MM.1S (cell line): ENCODE measurements around the gene B3GALNT1.

Experiments used
- DNase-seq: peaks from one replicate; pipeline ENCODE4 v3.0.0-alpha.2; 2015
- H2AFZ ChIP-seq: fragments of 300-600 bp; sonication (generic); 2 replicates; pipeline ENCODE4 v1.6.0; 2016; ENCODE audit warnings: antibody characterized with exemption, low read length
- H3F3A ChIP-seq: fragments of 300-600 bp; sonication (generic); 2 replicates; pipeline ENCODE4 v1.6.1; 2016; ENCODE audit warnings: mild to moderate bottlenecking, antibody characterized with exemption, low read length, moderate library complexity, mixed read lengths; ENCODE audit not compliant: insufficient read depth
- H3K27ac ChIP-seq: fragments of 300-600 bp; sonication (generic); 2 replicates; pipeline ENCODE4 v1.5.1; 2016; ENCODE audit warnings: mild to moderate bottlenecking, low read length
- H3K27me3 ChIP-seq: fragments of 300-600 bp; sonication (generic); replicated peaks from 2 replicates; pipeline ENCODE4 v1.6.0; 2016; ENCODE audit warnings: low read length; ENCODE audit not compliant: insufficient read depth
- H3K36me3 ChIP-seq: fragments of 300-600 bp; sonication (generic); replicated peaks from 2 replicates; pipeline ENCODE4 v1.6.1; 2016; ENCODE audit warnings: mild to moderate bottlenecking, low read length, mixed read lengths; ENCODE audit not compliant: insufficient read depth
- H3K4me1 ChIP-seq: fragments of 300-600 bp; sonication (generic); 2 replicates; pipeline ENCODE4 v1.6.1; 2016; ENCODE audit warnings: low read length, mixed read lengths
- H3K4me2 ChIP-seq: fragments of 300-600 bp; sonication (generic); 2 replicates; pipeline ENCODE4 v1.6.0; 2016; ENCODE audit warnings: low read depth, low read length
- H3K4me3 ChIP-seq: fragments of 300-600 bp; sonication (generic); 2 replicates; pipeline ENCODE4 v1.5.1; 2016; ENCODE audit warnings: low read length, mixed read lengths
- H3K79me2 ChIP-seq: fragments of 300-600 bp; sonication (generic); 2 replicates; pipeline ENCODE4 v1.6.1; 2016; ENCODE audit warnings: mixed run types, low read length, mixed read lengths
- H3K9ac ChIP-seq: fragments of 300-600 bp; sonication (generic); 2 replicates; pipeline ENCODE4 v1.6.1; 2016; ENCODE audit warnings: low read length, mixed read lengths
- H3K9me2 ChIP-seq: fragments of 300-600 bp; sonication (generic); replicated peaks from 2 replicates; pipeline ENCODE4 v1.6.1; 2016; ENCODE audit warnings: mild to moderate bottlenecking, low read length, mixed read lengths; ENCODE audit not compliant: insufficient read depth
- H3K9me3 ChIP-seq: fragments of 300-600 bp; sonication (generic); replicated peaks from 2 replicates; pipeline ENCODE4 v1.6.1; 2016; ENCODE audit warnings: mild to moderate bottlenecking, low read length, mixed read lengths; ENCODE audit not compliant: insufficient read depth
- H4K20me1 ChIP-seq: fragments of 300-600 bp; sonication (generic); 2 replicates; pipeline ENCODE4 v1.6.1; 2016; ENCODE audit warnings: mild to moderate bottlenecking, low read length, moderate library complexity, mixed read lengths; ENCODE audit not compliant: insufficient read depth
- EZH2 ChIP-seq: fragments of 300-600 bp; sonication (generic); optimal IDR thresholded peaks from 2 replicates; pipeline ENCODE3; 2017; ENCODE audit warnings: low read depth, mild to moderate bottlenecking, antibody characterized with exemption, low read length, mixed read lengths
- EZH2phosphoT487 ChIP-seq: fragments of 300-600 bp; sonication (generic); IDR thresholded peaks from 2 replicates; pipeline ENCODE4 v1.6.1; 2018; ENCODE audit warnings: antibody characterized with exemption, low read length
- TF ChIP-seq, protein P1 (sequence below): fragments of 300-600 bp; sonication (generic); IDR thresholded peaks from 2 replicates; pipeline ENCODE4 v1.5.1; 2016; ENCODE audit warnings: antibody characterized with exemption, low read length, mixed read lengths

B3GALNT1 gene

DNA sequence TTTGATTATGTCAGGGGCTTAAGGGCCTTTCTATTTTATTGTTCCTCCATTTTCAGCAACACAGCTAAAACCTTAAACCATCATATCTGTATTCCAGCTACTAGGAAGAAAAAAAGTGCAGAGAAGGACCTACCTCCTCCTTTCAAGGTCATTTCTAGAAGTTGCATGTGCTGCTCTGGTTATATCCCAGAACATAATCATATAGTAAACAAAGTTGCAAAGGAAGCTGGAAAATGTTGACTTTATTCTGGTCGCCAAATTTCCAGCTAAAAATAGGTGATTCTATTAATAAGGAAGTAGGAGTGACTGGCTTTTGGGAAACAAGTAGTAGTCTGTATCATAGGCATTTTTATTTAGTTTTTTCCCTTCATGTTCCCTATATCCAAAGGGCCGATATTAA, 21.3 kb upstream of the B3GALNT1 start:
- Histone ChIP-seq H4K20me1 (no peaks in the 10 kb centered on the region), H3K27ac (no peak overlapping the region), H3K9me2 (no peaks in the 10 kb centered on the region), H3K4me3 (no peak overlapping the region), H3F3A (no peaks in the 10 kb centered on the region), H2AFZ (no peak overlapping the region), H3K4me2 (no peak overlapping the region), H3K9me3 (no peaks in the 10 kb centered on the region; the same call in 1 of the 2 replicates), H3K36me3 (no peaks in the 10 kb centered on the region), H3K79me2 (no peaks in the 10 kb centered on the region), H3K9ac (no peak overlapping the region), H3K27me3 (no peaks in the 10 kb centered on the region), H3K4me1 (no peaks in the 10 kb centered on the region)
- no peak for DNase-seq
- TF ChIP-seq EZH2phosphoT487 (no peak), EZH2 (no peak)
- TF ChIP-seq, protein P1, sequence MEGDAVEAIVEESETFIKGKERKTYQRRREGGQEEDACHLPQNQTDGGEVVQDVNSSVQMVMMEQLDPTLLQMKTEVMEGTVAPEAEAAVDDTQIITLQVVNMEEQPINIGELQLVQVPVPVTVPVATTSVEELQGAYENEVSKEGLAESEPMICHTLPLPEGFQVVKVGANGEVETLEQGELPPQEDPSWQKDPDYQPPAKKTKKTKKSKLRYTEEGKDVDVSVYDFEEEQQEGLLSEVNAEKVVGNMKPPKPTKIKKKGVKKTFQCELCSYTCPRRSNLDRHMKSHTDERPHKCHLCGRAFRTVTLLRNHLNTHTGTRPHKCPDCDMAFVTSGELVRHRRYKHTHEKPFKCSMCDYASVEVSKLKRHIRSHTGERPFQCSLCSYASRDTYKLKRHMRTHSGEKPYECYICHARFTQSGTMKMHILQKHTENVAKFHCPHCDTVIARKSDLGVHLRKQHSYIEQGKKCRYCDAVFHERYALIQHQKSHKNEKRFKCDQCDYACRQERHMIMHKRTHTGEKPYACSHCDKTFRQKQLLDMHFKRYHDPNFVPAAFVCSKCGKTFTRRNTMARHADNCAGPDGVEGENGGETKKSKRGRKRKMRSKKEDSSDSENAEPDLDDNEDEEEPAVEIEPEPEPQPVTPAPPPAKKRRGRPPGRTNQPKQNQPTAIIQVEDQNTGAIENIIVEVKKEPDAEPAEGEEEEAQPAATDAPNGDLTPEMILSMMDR = no peak

DNA sequence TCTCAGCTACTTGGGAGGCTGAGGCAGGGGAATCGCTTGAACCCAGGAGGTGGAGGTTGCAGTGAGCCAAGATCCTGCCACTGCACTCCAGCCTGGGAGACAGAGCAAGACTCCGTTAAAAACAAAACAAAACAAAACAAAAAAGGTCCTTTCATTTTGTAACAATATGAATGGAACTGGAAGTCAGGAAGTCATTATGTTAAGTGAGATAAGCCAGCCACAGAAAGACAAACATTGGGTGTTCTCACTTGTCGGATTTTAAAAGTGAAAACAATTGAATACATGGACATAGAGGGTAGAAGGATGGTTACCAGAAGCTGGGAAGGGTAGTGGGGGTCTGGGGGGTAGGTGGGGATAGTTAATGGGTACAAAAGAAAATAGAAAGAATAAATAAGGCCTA, 12.5 kb upstream of the B3GALNT1 start:
- Histone ChIP-seq H3K4me2 (no peak overlapping the region), H2AFZ (no peak overlapping the region), H3K27me3 (no peaks in the 10 kb centered on the region), H3K36me3 (no peaks in the 10 kb centered on the region), H3K9me3 (no peaks in the 10 kb centered on the region), H3K9ac (no peak overlapping the region), H4K20me1 (no peaks in the 10 kb centered on the region), H3F3A (no peaks in the 10 kb centered on the region), H3K79me2 (no peaks in the 10 kb centered on the region), H3K27ac (no peak overlapping the region), H3K9me2 (no peaks in the 10 kb centered on the region), H3K4me1 (no peaks in the 10 kb centered on the region), H3K4me3 (no peak overlapping the region)
- no peak for DNase-seq
- TF ChIP-seq EZH2phosphoT487 (no peak), EZH2 (no peak)
- TF ChIP-seq, protein P1 = no peak

DNA sequence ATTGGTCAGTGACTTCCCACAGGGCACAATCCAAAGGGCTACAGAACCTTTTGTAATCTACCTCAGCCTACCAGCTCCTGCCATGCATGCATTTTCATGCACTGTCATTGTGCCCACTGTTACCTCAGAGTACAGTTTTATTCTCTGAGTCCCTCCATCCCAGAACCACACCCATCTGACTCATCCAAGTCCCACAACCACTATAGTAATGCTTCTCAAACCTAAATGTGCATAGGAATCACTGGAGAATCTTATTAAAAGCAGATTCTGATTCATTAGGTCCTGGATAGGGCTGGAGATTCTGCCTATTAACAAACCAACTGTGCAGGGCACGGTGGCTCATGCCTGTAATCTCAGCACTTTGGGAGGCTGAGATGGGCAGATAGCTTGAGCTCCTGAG, 3.7 kb upstream of the B3GALNT1 start:
- Histone ChIP-seq H3K4me1 (no peaks in the 10 kb centered on the region), H3K9ac (no peak overlapping the region), H3K79me2 (no peaks in the 10 kb centered on the region), H3F3A (no peaks in the 10 kb centered on the region), H3K4me3 (no peak overlapping the region), H3K27me3 (no peaks in the 10 kb centered on the region), H3K9me3 (no peaks in the 10 kb centered on the region), H3K9me2 (no peaks in the 10 kb centered on the region), H4K20me1 (no peaks in the 10 kb centered on the region), H3K36me3 (no peaks in the 10 kb centered on the region), H3K27ac (no peak overlapping the region), H3K4me2 (no peak overlapping the region), H2AFZ (no peak overlapping the region)
- TF ChIP-seq, protein P1 = no peak
- TF ChIP-seq EZH2 (no peak), EZH2phosphoT487 (no peak)
- DNase-seq = no peak
